SK-N-MC (cell line): ENCODE measurements around the gene QARS1.

Experiments
- EZH2 ChIP-seq: fragments of 200-600 bp; sonication (generic); IDR thresholded peaks from one replicate; pipeline ENCODE4 v1.6.1; 2017; ENCODE audit warnings: antibody characterized with exemption
- POLR2AphosphoS5 ChIP-seq: IDR thresholded peaks from 2 replicates; pipeline ENCODE4 v1.6.1; 2012; ENCODE audit warnings: mild to moderate bottlenecking, low read depth, low read length, borderline replicate concordance

DNA sequence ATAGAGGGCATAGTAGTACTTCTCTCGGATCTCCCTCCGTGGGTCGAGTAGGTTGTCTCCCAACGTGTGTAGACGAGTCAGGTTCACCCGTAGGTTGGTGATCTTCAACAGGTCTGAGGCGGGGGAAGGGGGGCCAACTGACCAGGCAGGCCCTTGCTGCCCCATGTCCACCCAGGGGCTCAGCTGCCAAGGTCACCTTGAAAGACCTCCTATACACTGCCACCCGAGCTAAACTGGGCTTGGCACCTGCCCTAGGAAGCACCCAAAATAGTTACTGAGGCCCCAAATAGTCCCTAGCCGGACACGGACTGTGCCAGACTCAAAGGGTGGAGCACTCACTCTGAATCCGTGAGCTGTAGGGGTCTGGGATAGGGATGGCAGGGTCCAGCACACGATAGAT is 26.5 kb upstream of the QARS1 start:
- TF ChIP-seq EZH2 (no peak), POLR2AphosphoS5 (no peak)
